ENCODE results near the gene RHBDF1.

RHBDF1 gene

DNA sequence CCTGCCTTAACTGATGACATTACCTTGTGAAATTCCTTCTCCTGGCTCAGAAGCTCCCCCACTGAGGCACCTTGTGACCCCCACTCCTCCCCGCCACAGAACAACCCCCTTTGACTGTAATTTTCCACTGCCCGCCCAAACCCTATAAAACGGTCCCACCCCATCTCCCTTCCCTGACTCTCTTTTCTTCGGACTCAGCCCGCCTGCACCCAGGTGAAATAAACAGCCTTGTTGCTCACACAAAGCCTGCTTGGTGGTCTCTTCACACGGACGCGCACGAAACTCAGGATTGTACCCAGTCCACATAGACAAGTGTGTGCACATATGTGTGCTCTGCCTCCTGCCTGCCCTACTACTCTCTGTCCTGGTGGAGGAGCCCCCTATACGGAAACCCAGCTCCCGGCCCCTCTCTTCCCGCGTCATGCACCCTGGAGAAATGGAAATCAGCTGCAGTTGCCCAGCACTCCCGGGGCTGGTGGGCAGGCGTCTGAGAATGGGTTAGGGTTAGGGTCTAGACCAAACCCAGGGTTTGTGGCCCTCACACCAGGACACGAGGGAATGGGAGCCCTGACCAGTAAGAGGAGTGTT lies 2.4 kb upstream of the RHBDF1 start:
- no peak for DNase-seq (ENCODE audit: low read depth)

- no peak for DNase-seq (ENCODE audit: low read depth)
Measured at GRCh38 chr16:74051-74746, 1.8 kb upstream of the RHBDF1 start.

GRCh38 chr16:71540-72401 lies 660 bp downstream of the RHBDF1 start:
- no peak for DNase-seq (ENCODE audit: low read depth)

- DNase-seq (ENCODE audit: low read depth): no peak
Measured at GRCh38 chr16:71210-71539, 1.3 kb downstream of the RHBDF1 start.

DNA sequence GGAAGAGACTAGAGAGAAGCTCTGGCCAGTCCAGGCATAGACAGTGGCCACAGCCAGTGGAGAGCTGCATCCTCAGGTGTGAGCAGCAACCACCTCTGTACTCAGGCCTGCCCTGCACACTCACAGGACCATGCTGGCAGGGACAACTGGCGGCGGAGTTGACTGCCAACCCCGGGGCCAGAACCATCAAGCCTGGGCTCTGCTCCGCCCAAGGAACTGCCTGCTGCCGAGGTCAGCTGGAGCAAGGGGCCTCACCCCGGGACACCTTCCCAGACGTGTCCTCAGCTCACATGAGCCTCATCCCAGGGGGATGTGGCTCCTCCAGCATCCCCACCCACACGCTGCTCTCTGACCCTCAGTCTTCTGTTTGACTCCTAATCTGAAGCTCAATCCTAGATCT lies 3.2 kb downstream of the RHBDF1 start:
- no peak for DNase-seq (ENCODE audit: low read depth)

- no peak for DNase-seq (ENCODE audit: low read depth)
Measured at GRCh38 chr16:67884-68789, 4.3 kb downstream of the RHBDF1 start.

- no peak for DNase-seq (ENCODE audit: low read depth)
Measured at GRCh38 chr16:67183-67791, 5.1 kb downstream of the RHBDF1 start.

DNA sequence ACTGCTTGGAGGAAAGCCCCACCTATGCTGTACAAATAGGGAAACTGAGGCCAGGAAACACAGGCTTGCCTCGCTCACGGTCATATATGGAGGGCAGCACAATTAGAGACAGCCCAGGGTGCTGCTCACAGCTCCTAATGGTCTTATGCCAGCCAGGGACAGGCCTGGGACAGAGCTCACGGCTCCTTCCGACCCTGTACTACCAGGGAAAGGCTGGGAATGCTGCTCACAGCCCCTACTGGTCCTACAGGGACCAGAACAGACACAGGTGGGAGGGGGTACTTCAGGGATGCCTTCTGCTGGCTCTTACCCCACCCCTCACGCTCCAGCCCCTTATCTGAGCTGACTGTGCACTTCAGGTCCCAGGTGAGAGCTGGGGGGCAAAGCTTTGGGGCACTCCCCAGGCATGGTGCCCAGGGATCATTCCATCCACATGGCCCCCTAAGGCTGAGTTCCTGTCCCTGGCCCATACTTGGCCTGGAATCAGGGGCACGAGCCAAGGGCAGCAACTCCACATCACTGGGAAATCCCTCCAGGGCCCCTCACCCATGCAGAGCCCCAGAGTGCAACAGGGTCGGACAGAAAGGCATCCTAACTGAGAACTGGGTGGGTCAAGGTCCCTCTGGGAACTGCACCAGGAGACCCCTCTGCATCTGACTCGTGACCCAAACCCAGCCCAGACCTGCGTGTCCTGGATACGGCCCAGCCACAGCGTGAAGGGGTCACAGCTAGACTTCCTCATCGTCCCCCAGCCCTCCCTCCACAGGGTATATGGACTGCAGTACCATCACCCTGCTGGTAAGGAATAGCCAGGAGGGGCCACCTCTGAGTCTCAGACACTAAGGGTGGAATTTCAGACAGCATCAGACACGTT lies 5.9 kb downstream of the RHBDF1 start:
- DNase-seq (ENCODE audit: low read depth): no peak

DNA sequence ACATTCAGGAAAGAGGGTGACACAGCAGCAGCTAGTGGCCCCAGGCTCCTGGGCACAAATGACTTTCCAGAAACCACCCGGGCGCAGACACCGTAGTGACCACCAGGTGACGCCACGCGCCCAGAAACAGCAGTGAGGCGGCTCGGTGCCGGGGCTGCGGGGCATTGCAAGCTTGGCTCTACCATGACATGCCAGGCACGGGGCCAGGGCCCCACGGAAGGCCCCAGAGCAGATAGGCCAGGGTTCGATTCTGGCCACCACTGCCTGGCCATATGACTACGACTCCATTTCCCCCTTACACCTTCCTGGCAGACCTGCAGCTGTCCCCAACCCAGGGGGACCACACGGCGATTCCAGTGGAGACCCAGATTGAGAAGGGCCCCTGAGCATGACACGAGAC lies 6.7 kb downstream of the RHBDF1 start:
- peak; percentile 75 for DNase-seq (ENCODE audit: low read depth)

DNA sequence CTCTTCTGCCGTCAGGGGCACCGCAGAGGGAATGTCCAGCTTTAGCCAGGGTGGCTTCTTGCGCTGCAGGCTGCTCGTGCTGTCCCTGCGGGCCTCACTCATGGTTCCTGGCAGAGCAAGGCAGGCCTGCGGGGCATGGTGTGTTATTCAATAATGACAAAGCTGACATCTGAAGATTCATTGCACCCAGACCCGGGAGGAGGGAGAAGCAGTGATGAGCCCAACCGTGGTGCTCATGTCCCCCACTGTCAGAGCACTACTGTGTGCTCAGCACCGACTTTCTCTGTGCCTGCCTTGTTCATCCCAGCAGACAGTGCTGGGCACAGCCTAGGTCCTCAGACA lies 7.5 kb downstream of the RHBDF1 start:
- no peak for DNase-seq (ENCODE audit: low read depth)

GRCh38 chr16:63998-64913 lies 8.2 kb downstream of the RHBDF1 start:
- DNase-seq (ENCODE audit: low read depth): no peak

- no peak for DNase-seq (ENCODE audit: low read depth)
Measured at GRCh38 chr16:63466-63865, 9.0 kb downstream of the RHBDF1 start.

DNA sequence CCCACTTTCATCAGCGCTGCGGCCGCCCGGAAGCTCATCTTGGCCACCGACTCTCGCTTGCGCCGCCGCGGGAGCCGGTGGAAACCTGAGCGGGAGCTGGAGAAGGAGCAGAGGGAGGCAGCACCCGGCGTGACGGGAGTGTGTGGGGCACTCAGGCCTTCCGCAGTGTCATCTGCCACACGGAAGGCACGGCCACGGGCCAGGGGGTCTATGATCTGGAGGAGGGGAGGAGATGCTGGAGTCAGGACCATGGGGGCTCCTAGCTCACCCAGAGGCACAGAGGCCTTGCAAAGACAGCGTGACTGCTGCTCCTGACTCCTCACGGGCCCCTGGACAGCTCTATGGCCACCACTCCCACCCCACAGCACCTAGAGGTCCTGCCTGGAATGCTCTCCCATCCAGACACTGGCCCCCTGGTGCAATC lies 9.5 kb downstream of the RHBDF1 start:
- no peak for DNase-seq (ENCODE audit: low read depth)

- DNase-seq (ENCODE audit: low read depth): no peak
Measured at GRCh38 chr16:62283-62967, 10.0 kb downstream of the RHBDF1 start.

GRCh38 chr16:61879-62281 lies 10.6 kb downstream of the RHBDF1 start:
- no peak for DNase-seq (ENCODE audit: low read depth)

DNA sequence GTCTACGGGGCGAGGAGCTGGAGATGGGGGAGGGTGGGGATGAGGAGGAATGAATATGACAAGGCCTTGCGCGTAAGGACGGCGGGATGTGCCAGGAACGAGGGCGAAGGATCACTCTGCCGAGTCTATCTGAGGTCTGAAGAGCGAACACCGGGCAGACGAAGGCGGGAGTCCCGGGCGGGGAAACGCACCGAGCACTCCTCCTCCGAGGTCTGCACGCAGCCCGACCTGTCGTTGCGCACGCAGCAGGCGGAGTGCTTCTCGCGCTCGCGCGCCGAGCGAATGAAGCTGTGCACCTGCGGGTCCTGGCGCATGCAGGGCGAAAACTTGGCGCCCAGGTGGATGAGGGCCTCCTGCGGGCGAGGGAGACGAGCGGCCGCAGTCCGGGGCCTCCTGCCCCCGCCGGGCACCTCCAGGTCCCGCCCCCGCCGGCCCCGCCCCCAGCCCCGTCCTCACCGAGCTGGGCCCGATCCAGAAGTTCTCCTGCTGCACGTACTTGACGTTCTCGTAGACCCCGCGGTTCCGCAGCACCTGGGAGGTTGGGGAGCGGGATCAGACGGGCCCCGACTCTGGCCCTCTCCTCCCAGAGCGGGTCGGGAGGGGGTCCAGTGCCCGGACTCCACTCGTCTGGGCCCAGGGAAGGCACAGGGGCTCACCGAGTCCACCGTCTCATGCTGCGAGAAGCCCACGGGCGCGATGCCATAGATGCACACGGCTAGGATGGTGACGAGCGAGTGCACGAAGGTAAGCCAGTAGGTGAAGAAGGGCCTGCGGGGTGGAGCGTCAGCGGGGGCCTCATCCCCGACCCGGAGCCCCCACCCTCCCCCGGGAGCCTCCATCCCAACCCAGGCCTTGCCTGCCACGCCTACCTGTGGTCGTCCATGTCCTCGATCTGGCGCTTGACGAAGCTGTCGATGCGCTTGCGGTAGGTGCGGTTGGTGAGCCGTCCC lies 11.2 kb downstream of the RHBDF1 start:
- no peak for DNase-seq (ENCODE audit: low read depth)

DNA sequence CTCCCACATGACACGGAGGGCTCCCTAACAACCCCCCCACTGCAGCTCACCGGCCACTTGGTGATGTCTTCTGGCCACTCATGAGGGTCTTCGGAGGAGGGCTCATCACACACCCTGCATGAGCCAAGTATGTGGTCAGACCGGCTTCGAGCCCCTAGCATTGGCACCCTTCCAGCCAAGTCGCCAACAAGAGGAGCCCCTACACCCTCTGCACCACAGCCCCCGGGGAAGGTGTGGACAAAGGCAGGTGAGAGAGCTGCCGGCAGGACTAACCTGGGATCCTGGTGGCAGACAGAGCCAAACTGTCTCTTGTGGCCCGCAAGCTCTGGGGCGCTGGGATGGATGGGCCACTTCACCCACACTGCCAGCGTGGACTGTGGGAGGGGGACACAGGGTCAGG lies 12.3 kb downstream of the RHBDF1 start:
- DNase-seq (ENCODE audit: low read depth): no peak

- no peak for DNase-seq (ENCODE audit: low read depth)
Measured at GRCh38 chr16:59440-60059, 12.9 kb downstream of the RHBDF1 start.

Measured in stimulated activated CD8-positive, alpha-beta memory T cell treated with anti-CD3 and anti-CD28 coated beads, Interleukin-7, amount 100 ng/mL, for 24 hours (primary cell).